Stimulated activated naive B cell treated with anti-CD40 and anti-IgM and Interleukin-4, amounts not matched to agents 10 μg/mL and 1 μg/mL and 100 μg/mL, for 72 hours (primary cell): ENCODE data around the gene DNPEP.
"Not testable (repeated sequence)": the region's sequence is repeated elsewhere in the genome, so short reads cannot be mapped to it uniquely, and the experiment has no call there.

Experiments
- ATAC-seq, 2 donors: fragments of 150-1000 bp; cut with Tn5 transposase; replicated peaks; 2 replicates each; pipeline ENCODE4 v1.10.0; 2021; ENCODE audit warnings: moderate library complexity in 1 of 2
- DNase-seq: peaks from one replicate; pipeline ENCODE4 v3.0.0; 2021
- H3K27ac Mint-ChIP-seq: one replicate; pipeline ENCODE4 v1.8.0; 2022; ENCODE audit warnings: mild to moderate bottlenecking, mixed read lengths
- H3K27me3 Mint-ChIP-seq, 2 donors: one replicate each; pipeline ENCODE4 v1.8.0; 2022; ENCODE audit warnings: mixed read lengths in 2 of 2
- H3K36me3 Mint-ChIP-seq, 2 donors: one replicate each; pipeline ENCODE4 v1.8.0; 2022; ENCODE audit warnings: mixed read lengths in 2 of 2, mild to moderate bottlenecking in 1 of 2
- H3K4me1 Mint-ChIP-seq, 2 donors: one replicate each; pipeline ENCODE4 v1.8.0; 2022; ENCODE audit warnings: mixed read lengths in 2 of 2, mild to moderate bottlenecking in 1 of 2
- H3K4me3 Mint-ChIP-seq, 2 donors: one replicate each; pipeline ENCODE4 v1.8.0; 2022; ENCODE audit warnings: mild to moderate bottlenecking in 2 of 2, mixed read lengths in 2 of 2, moderate library complexity in 1 of 2
- H3K9me3 Mint-ChIP-seq, 2 donors: one replicate each; pipeline ENCODE4 v1.8.0; 2022; ENCODE audit warnings: mixed read lengths in 2 of 2, mild to moderate bottlenecking in 1 of 2

The DNPEP gene

GRCh38 chr2:219410390-219410789, 22.7 kb upstream of the DNPEP start:
- DNase-seq (no peak), ATAC-seq (no peak)
- Mint-ChIP-seq H3K27me3 (peaks cover 44 to 46% of the 10 kb centered on the region in 2 donors), H3K4me1 (no peaks in the 10 kb centered on the region), H3K4me3 (no peak overlapping the region), H3K27ac (no peak overlapping the region), H3K36me3 (peaks cover 0 to 2% of the 10 kb centered on the region in 2 donors), H3K9me3 (peaks cover 4 to 6% of the 10 kb centered on the region in 2 donors)

GRCh38 chr2:219409619-219410018, 21.9 kb upstream of the DNPEP start:
- H3K27me3 Mint-ChIP-seq, result peaks cover 51 to 53% of the 10 kb centered on the region in 2 donors
- H3K27ac Mint-ChIP-seq, result no peak overlapping the region
- no peaks in the 10 kb centered on the region for H3K4me1 Mint-ChIP-seq
- DNase-seq, result no peak
- H3K36me3 Mint-ChIP-seq, result peaks cover 0 to 2% of the 10 kb centered on the region in 2 donors
- ATAC-seq, result no peak
- H3K4me3 Mint-ChIP-seq, result no peak overlapping the region
- H3K9me3 Mint-ChIP-seq, result peaks cover 4 to 6% of the 10 kb centered on the region in 2 donors

- H3K4me3 Mint-ChIP-seq, result no peak overlapping the region
- no peak overlapping the region for H3K27ac Mint-ChIP-seq
- peaks cover 0 to 2% of the 10 kb centered on the region in 2 donors for H3K36me3 Mint-ChIP-seq
- no peaks in the 10 kb centered on the region for H3K4me1 Mint-ChIP-seq
- DNase-seq, result no peak
- H3K27me3 Mint-ChIP-seq, result peaks cover 56 to 58% of the 10 kb centered on the region in 2 donors
- H3K9me3 Mint-ChIP-seq, result peaks cover 4 to 6% of the 10 kb centered on the region in 2 donors
- ATAC-seq, result no peak
Measured at GRCh38 chr2:219408631-219409030, 20.9 kb upstream of the DNPEP start.

GRCh38 chr2:219408204-219408603, 20.5 kb upstream of the DNPEP start:
- no peak for ATAC-seq
- peaks cover 4 to 6% of the 10 kb centered on the region in 2 donors for H3K9me3 Mint-ChIP-seq

GRCh38 chr2:219407343-219407742, 19.6 kb upstream of the DNPEP start:
- H3K36me3 Mint-ChIP-seq, H3K27ac Mint-ChIP-seq, ATAC-seq, H3K4me3 Mint-ChIP-seq, H3K4me1 Mint-ChIP-seq, DNase-seq, H3K9me3 Mint-ChIP-seq: not testable (repeated sequence)
- peaks cover 51 to 53% of the 10 kb centered on the region in 2 donors for H3K27me3 Mint-ChIP-seq

More at GRCh38 chr2:219408204-219408603, 20.5 kb upstream of the DNPEP start:
- H3K36me3 Mint-ChIP-seq, result peaks cover 0 to 2% of the 10 kb centered on the region in 2 donors
- no peaks in the 10 kb centered on the region for H3K4me1 Mint-ChIP-seq
- no peak overlapping the region for H3K4me3 Mint-ChIP-seq
- no peak for DNase-seq
- H3K27me3 Mint-ChIP-seq, result peaks cover 54 to 57% of the 10 kb centered on the region in 2 donors
- no peak overlapping the region for H3K27ac Mint-ChIP-seq

GRCh38 chr2:219406861-219407230, 19.1 kb upstream of the DNPEP start:
- no peaks in the 10 kb centered on the region for H3K36me3 Mint-ChIP-seq
- no peak overlapping the region for H3K27ac Mint-ChIP-seq
- no peaks in the 10 kb centered on the region for H3K9me3 Mint-ChIP-seq
- H3K4me1 Mint-ChIP-seq, result no peaks in the 10 kb centered on the region
- peaks cover 53 to 58% of the 10 kb centered on the region in 2 donors for H3K27me3 Mint-ChIP-seq
- DNase-seq (no peak), ATAC-seq (no peak)
- no peak overlapping the region for H3K4me3 Mint-ChIP-seq

- Mint-ChIP-seq H3K9me3 (no peaks in the 10 kb centered on the region), H3K4me3 (no peak overlapping the region), H3K36me3 (no peaks in the 10 kb centered on the region), H3K4me1 (no peaks in the 10 kb centered on the region), H3K27ac (no peak overlapping the region), H3K27me3 (peaks cover 51 to 63% of the 10 kb centered on the region in 2 donors)
- DNase-seq (no peak), ATAC-seq (no peak)
Measured at GRCh38 chr2:219405958-219406860, 18.5 kb upstream of the DNPEP start.

- Mint-ChIP-seq H3K9me3 (no peaks in the 10 kb centered on the region), H3K27ac (no peak overlapping the region), H3K27me3 (peaks cover 51 to 67% of the 10 kb centered on the region in 2 donors), H3K36me3 (no peaks in the 10 kb centered on the region), H3K4me1 (no peaks in the 10 kb centered on the region), H3K4me3 (no peak overlapping the region)
- ATAC-seq, result no peak
- DNase-seq, result no peak
Measured at GRCh38 chr2:219405451-219405850, 17.7 kb upstream of the DNPEP start.

- H3K36me3 Mint-ChIP-seq, result no peaks in the 10 kb centered on the region
- ATAC-seq, result no peak
- H3K9me3 Mint-ChIP-seq, result no peaks in the 10 kb centered on the region
- no peak overlapping the region for H3K27ac Mint-ChIP-seq
- peaks cover 51 to 72% of the 10 kb centered on the region in 2 donors for H3K27me3 Mint-ChIP-seq
- no peak overlapping the region for H3K4me3 Mint-ChIP-seq
- no peaks in the 10 kb centered on the region for H3K4me1 Mint-ChIP-seq
- DNase-seq, result no peak
Measured at GRCh38 chr2:219404954-219405353, 17.2 kb upstream of the DNPEP start.

GRCh38 chr2:219404291-219404910, 16.7 kb upstream of the DNPEP start:
- Mint-ChIP-seq H3K27ac (no peak overlapping the region), H3K4me1 (no peaks in the 10 kb centered on the region), H3K27me3 (peaks cover 45 to 68% of the 10 kb centered on the region in 2 donors), H3K36me3 (no peaks in the 10 kb centered on the region), H3K9me3 (no peaks in the 10 kb centered on the region), H3K4me3 (no peak overlapping the region)
- DNase-seq (no peak), ATAC-seq (no peak)

- DNase-seq, result no peak
- no peaks in the 10 kb centered on the region for H3K9me3 Mint-ChIP-seq
- no peak for ATAC-seq
- H3K4me1 Mint-ChIP-seq, result no peaks in the 10 kb centered on the region
- no peaks in the 10 kb centered on the region for H3K36me3 Mint-ChIP-seq
- H3K27ac Mint-ChIP-seq, result no peak overlapping the region
- no peak overlapping the region for H3K4me3 Mint-ChIP-seq
- peaks cover 41 to 63% of the 10 kb centered on the region in 2 donors for H3K27me3 Mint-ChIP-seq
Measured at GRCh38 chr2:219403861-219404260, 16.1 kb upstream of the DNPEP start.

GRCh38 chr2:219402665-219403515, 15.2 kb upstream of the DNPEP start:
- DNase-seq (peak; percentile 13), ATAC-seq (peak; percentile 86 to 92)
- Mint-ChIP-seq H3K36me3 (no peaks in the 10 kb centered on the region), H3K4me1 (no peaks in the 10 kb centered on the region), H3K9me3 (no peaks in the 10 kb centered on the region), H3K27me3 (peaks cover 35 to 53% of the 10 kb centered on the region in 2 donors), H3K4me3 (no peak overlapping the region), H3K27ac (no peak overlapping the region)

- no peak for ATAC-seq
- Mint-ChIP-seq H3K4me1 (no peaks in the 10 kb centered on the region), H3K27me3 (peaks cover 32 to 50% of the 10 kb centered on the region in 2 donors), H3K27ac (no peak overlapping the region), H3K4me3 (no peak overlapping the region), H3K36me3 (no peaks in the 10 kb centered on the region), H3K9me3 (no peaks in the 10 kb centered on the region)
- DNase-seq, result no peak
Measured at GRCh38 chr2:219401606-219402005, 13.9 kb upstream of the DNPEP start.

GRCh38 chr2:219400562-219400961, 12.8 kb upstream of the DNPEP start:
- H3K4me1 Mint-ChIP-seq, result no peaks in the 10 kb centered on the region
- H3K4me3 Mint-ChIP-seq, result no peak overlapping the region
- DNase-seq, result no peak
- H3K9me3 Mint-ChIP-seq, result no peaks in the 10 kb centered on the region
- ATAC-seq, result no peak
- no peaks in the 10 kb centered on the region for H3K36me3 Mint-ChIP-seq
- peaks cover 36 to 55% of the 10 kb centered on the region in 2 donors for H3K27me3 Mint-ChIP-seq
- H3K27ac Mint-ChIP-seq, result no peak overlapping the region
